HG03060 (cell line): Measurements from ENCODE around the gene CPB2.

Experiments
- ATAC-seq: cut with Tn5 transposase; IDR thresholded peaks from one replicate; pipeline ENCODE4 v1.9.1; 2021; ENCODE audit warnings: low read depth, moderate number of reproducible peaks; ENCODE audit not compliant: unreplicated experiment

CPB2 gene

DNA sequence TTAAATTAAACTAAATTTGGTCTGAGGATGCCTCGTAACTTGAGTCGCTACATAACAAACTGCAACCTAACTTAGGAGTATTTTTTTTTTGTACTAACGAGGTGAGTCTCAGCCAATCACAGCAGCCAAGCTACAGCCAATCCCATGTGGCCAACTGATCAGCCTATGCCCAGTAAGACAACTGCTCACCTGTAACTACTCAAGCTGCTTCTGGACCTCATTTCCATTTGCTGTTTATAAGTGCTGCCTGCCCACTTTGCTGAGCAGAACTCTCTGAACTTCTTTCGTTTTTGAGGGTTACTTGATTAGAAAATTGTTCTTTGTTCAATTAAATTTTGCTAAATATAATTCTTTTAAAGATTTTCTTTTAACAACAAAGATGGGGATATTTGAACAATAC is 3.8 kb downstream of the CPB2 start:
- no peak for ATAC-seq

DNA sequence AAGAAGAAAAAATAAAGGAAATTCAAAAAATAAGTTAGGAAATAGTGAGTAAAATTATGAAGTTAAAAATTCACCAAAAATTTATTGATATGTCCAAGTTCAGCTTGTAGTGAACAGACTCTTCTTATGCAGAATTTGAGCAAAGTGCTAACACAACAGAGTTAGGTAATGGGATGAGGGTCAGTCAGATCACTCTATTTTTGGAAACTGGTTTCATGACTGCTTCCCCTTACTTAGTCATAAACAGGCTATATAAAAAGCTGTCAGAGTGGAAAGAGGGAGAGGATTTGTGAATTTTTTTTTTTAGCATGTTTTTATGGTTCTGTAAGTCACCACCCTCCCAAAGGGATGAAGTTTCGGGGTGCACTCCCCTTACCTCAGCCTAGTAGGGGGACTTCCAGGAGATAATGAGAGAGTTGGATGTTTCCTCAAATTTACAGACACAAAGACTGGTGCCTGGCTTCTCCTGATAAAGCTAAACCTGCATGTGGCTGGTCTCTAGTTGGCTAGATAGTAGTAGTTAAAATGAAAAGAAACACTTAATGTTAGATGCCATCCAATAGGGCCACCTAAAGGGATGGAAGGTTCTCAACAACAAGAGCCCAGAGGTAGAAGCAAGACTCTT is 4.5 kb downstream of the CPB2 start:
- no peak for ATAC-seq

DNA sequence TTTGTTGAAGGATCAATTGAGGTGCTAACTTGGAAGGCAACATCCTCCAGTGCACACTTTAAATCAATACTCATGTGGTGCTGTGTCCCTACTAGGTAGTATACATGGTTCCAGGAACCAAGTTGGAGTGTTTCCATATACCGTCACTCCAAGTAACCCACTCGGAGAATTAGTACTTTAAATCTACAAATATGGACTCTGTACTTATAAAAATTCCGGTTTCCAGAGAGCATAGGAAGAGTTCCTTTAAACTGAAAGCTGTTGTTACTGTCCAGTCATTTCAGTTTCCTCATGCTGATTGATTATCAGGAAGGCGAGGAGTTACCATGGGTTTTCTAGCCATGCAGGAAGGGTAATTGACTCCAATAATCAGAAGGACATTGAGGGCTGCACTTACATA is 7.2 kb downstream of the CPB2 start:
- no peak for ATAC-seq

DNA sequence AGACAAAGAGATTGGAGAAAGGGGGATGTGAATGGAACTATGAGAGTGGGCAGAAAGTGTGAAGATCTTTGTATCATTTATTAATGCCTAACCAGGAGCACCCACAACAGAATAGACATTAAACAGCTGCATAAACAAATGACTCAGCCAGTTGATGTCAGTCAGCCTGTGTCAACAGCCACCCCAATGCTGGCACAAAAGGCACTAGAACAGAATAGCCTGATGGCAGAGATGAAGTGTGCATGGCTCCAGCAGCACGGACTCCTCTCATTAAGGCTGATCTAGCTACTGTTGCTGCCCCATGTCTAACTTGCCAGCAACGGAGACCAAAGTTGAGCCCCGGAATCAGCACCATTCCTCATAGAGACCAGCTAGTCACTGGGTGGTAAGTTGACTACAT is 7.8 kb downstream of the CPB2 start:
- ATAC-seq, result no peak

DNA sequence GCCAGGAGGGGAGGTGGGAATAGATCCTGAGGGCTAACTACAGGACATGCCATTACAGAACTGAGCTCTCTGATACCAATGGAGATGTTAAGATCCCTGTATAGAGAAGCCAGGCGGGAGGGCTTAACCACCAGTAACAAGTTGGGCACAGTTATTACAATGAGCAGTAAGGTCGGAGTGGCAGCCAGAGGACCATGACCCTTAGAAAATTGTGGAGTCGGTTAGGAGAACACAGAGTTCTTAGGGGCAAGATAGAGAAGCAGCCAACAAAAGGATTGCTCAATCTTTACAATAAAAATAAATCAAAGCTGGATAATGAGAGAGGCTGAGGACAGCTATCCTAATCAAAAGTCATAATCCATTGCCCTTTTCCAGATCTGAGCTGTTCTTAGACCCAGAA is 10.4 kb downstream of the CPB2 start:
- ATAC-seq, result no peak

DNA sequence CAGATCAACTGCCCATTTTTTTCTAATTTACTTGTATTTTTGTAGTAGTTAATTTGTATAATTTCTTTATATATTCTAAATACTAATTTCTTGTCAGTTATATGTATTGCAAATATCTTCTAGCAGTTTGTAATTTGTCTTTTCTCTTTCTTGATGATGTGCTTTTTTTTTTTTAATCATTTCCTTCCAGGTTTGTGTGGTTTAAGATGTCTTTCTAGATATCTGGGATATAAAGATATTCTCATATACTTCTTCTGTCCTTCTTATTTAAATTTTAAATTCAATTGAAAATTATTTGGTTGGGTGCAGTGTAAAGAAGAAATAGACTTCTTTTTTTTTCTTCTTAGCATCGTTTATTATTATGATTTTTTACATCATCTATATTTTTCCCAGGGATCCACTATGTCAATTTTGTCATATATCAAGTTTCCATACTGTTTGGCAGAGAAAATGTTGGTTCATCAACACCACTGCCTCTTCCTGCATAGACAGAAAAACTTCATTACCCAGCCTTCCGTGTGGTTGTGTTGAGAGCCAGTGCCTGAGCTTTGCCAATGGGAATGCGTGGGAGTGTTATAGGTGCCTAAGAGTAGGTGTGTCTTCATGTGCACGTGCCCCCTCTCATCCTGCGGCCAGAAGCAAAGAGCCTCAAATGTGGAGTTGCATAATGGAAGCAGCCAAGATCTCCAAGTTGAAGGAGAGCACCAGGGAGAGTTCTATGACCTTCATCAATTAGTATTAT is 15.8 kb downstream of the CPB2 start:
- no peak for ATAC-seq

DNA sequence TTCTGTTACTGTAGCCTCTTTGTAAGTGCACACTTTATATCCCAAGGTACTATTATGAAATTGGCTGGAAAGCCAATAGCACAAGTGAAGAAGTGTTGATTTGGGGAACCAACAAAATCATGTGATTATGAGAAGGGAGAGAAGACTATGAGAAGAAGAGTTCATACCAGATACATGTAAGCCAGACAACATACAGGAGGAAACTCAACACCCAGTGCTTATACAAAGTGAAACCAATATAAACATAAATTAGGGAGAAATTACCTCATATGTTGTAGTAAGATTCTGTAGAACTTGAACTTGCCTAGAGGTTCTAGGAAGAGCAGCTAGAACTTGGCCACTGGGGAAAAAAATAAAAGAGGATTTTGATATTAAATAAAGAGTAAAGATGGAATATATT is 17.4 kb downstream of the CPB2 start:
- ATAC-seq, result no peak

DNA sequence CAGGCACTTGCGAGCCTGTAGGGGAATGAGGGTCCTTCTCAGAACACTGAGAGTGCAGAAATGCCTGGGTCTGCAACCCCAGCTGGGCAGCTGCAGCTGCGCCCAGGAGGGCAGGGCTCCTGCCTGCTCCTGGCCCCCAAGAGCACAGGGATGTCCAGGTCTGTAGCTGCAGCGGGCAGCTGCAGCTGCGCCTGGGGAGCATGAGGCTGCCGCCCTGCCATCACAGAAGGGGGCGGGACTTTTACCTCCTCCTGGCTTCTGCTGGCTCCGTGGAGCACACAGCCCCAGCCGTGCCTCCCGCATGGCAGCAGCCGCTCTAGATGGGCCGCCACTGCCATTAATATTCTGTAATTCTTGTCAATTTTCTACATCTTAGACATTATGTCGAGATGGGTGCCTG is 17.8 kb downstream of the CPB2 start:
- no peak for ATAC-seq

DNA sequence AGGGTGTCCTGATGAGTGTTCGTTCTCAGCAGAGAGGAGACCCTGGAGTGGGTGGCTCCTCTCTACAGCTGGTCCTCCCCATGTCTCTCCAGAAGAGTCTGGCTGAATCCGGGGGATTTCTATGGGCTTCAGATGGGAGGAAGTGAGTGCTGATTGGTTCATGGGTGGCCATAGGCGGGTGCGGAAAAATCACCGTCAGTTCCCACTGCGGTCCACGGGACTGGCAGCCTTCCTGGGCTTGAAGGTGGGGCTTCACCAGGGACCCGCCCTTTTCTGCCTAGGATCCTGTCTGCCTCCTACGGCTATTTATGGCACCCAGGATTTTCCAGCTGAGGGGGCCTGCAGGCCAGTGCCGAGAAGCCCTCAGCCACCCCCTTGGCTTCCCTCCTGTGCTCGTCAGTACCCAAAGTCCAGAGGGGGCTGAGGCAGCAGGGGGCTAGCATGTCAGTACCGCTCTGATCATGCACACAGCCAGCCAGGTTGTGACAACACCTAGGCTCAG is 18.4 kb downstream of the CPB2 start:
- no peak for ATAC-seq

DNA sequence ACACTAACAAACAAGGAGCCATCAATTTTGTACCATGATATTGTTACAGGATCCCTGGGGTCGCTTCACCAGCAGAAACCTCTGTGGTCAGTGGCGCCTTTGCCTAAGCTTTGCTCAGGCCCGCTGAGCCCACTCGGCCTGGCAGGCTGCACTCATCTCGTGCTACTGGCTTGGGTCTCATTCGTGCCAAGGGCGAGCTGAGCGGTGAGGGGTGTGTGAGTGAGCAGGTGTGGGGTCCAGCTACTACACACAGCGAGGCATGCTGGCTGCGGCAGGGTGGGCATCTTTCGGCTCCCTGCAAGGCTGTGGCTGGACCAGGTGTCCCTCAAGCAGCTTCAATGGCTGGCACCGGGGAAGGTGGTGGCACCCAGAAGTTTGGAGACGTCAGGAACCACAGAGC is 19.1 kb downstream of the CPB2 start:
- no peak for ATAC-seq

DNA sequence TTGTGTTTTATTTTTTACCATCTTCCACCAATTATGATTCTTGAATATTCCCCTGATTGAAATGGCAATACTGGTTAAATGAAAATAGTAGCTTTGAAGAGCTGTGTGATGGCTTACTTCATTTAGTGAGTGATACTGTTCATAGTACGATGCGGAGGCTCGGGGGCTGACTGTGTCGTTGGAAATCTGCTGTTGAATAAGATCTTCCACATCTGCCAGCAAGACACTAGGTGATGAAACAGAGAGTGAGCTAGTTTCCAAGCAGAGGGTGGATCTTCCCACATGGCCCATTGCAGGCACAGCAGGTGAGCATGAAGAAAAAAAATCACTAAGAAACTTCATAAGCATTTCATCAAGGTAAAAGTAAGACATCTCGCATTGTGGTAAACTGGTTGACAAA is 22.5 kb downstream of the CPB2 start:
- ATAC-seq, result no peak

DNA sequence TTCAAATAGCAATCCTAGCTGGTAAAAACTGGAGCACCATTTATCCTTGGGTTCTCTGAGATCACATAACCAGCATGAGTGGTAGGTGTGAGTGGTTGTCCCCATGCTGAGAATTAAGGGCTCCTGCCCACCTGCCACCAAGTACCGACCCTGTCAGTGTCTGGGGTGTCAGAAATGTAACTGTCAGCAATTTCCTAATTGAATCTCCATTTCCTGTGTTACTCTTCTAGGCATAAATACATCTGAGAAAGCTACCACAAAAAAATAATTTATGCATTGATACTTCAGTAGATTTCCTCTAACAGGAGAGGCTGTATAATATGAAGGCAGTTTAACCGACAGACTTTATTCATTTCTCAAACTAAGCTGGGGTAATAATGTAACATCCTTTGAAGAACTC is 25.1 kb downstream of the CPB2 start:
- ATAC-seq, result no peak

DNA sequence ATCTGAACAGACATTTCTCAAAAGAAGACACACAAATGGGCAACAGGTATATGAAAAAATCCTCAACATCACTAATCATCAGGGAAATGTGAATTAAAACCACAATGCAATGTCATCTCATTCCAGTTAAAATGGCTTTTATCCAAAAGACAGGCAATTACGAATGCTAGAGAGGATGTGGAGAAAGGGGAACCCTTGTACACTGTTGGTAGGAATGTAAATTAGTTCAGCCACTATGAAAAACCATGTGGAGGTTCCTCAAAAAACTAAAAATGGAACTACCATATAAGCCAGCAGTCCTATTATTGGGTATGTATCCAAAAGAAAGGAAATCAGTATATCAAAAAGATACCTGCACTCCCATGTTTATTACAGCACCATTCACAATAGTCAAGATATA is 27.6 kb downstream of the CPB2 start:
- no peak for ATAC-seq

DNA sequence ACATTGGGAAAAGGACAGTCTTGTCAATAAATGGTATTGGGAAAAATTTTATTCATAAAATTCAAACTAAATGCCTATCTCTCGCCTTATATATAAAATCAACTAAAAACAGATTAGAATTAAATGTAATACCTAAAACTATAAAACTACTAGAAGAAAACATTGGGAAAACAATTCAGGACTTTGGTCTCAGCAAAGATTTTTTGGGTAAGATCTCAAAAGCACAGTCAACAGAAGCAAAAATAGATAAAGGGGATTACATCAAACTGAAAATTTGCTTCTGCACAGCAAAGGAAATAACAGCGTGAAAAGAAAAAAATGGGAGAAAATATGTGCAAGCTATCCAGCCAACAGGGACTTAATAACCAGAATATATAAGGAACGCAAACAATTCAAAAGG is 28.0 kb downstream of the CPB2 start:
- no peak for ATAC-seq

DNA sequence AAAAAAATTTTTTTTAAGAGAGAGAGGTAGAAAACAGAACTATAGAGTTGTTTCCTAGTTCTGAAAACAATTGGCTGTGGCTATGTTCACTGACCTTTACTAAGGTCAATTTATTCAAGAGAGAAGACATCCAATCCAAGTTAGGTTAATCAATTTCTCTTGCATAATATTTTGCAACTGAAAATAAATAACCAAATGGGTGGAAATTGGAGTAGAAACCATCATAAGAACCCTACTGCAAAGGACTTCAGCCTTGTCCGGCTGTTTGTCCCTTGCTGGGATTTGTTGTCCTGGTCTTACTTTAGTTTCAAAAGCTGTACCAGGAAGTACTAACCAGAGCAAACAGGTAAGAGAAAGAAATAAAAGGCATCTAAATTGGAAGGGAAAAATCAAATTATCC is 29.0 kb downstream of the CPB2 start:
- no peak for ATAC-seq

DNA sequence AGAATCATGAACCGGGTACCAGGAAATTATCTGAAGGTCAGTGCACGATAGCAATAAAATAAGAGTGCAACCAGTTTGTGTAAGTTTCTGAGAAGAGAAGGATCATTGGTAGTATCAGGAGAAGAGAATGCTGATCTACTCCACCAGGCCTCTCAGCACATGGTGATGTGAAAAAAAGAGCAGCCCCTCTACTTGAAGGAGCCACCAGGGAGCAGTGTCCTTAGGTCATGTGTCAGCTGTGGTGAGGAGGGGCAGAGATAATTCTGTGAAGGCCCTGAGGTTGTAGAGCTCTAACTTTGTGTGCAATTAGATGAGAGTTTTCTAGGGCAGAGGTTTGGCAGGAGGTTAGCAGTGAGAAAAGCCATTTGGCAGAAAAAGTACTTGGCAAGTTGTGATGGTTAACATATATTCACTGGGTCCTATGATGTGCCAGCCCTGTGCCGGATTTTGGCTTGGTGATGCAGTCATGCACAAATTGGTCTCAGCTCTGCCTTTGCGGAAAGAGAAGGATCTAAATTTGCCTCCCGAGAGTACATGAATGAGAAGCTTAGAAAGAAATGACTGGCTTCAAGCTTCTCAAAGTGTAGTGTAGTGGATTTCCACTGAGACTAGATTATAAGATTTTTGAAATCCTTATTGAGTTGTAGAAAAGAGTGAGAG is 33.1 kb downstream of the CPB2 start:
- ATAC-seq, result peak; percentile 81

DNA sequence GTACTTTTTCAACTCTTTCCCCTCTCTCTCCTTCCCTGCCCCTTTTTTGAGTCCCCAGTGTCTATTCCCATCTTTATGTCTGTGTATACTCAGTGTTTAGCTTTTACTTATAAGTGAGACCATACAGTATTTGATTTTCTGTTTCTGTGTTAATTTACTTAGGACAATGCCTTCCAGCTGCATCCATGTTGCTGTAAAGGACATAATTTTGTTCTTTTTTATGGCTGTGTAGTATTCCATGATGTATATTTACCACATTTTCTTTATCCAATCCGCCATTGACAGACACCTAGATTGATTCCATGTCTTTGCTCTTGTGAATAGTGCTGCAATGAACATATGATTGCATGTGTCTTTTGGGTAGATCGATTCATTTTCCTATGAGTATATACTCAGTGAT is 41.5 kb downstream of the CPB2 start:
- no peak for ATAC-seq

DNA sequence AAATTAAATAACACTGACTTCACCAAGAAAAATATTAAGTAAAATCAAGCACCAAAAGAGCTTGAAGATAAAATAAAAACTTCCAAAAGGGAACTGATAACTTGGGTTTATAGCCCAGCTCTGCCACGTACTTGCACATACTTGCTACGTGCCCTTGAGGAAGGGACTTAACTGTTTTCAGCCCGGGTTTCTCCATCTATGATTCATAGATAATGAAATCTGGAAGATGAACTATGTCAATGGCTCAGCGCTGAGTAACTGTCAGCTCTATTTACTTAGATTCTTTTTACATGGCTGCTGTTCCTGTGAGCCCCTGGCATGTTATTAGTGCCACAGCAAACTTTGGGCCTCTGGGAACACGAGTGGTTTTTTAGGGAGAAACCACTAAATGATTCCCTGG is 42.6 kb downstream of the CPB2 start:
- no peak for ATAC-seq

DNA sequence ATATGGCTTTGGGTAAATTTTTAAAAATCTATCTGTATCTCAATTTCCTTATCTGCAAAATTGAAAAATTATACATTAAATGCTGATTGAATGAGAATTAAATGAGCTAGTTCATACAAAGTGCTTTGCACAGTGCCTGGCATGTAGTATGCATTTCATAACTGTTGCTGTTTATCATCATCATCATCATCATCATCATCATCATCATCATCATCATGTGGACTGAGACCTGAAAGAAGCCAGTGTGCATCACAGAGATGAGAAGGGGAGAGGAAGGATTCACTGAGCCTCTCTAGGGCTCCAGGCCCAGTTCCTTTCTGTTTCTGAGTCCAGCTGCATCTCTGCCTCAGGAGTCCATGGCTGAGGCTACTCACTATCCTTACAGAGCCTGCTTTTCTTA is 45.4 kb downstream of the CPB2 start:
- no peak for ATAC-seq

DNA sequence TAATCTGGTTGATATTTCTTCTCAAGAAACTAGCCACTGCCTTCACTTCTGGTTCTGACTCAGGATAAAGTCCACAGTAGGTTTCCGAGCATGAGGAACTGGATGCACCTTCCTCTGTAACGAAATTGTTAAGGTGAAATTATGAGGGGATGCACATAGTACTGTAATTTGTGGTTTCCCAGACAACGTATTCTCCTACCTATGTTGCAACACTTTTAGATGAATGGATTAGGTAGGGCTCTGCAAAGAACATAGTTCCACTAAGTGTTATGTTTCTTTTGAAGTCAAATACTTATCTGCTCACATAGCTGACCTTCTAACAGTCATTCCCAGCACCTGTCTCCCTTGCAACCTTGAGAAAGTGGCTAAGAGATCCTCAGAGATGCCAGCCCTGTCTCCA is 46.6 kb downstream of the CPB2 start:
- no peak for ATAC-seq

DNA sequence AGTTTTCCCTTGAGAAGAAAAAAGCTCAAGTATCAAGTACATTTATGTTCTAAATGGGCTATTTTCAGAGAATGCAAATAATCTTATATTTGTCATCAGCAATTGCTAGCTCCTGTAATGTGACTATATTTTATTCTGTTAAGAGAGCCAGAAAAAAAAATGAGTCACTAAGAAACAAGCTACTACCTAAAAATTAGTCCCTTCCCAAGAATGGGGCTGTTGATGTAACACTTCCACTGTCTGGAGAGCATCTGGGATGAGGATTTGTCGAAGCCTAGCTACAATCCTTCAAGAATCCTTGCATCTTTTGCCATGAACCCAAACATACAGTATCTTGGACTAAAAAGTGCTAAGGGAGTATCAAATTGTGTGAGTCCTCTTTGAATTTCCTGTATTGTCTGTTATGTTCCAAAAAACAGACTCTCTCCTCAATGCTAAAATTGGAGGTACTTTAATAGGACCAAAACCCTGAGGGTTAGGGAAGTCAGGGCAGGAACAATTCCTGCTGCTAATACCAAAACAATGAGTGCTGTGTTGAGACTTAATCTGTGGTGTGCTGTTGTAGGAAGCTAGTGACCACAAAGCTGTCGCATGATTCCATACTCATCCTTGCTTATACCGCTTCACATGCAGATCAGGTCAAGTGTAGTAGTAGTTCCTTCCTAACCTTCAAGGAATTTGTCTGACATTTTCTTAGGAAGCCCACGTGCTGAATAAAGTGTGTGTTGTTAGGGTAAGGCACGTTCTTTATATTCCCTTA is 47.4 kb downstream of the CPB2 start:
- no peak for ATAC-seq
